Gastroesophageal sphincter (tissue), 4 donors: ENCODE measurements around the gene PTPRN2. TPM values are rescaled to one million over a fixed set of nuclear protein-coding genes. Genes with fewer than 3 reads are reported as not detected.
"Not testable (repeated sequence)": the region's sequence is repeated elsewhere in the genome, so short reads cannot be mapped to it uniquely, and the experiment has no call there.

Experiments used
- ATAC-seq: fragments of 150-250 bp; one replicate; pipeline ENCODE4 v1.9.1; 2016; ENCODE audit warnings: mild to moderate bottlenecking, moderate library complexity
- H3K27ac ChIP-seq, 4 donors: fragments of 200-600 bp; sonication (generic) in 3 of 4; 1 replicate in 3 of 4; 2 replicates in 1 of 4; pipeline ENCODE4 v1.5.1; 2016 to 2019
- H3K27me3 ChIP-seq: fragments of 200-600 bp; sonication (generic); one replicate; pipeline ENCODE4 v1.5.1; 2019
- H3K36me3 ChIP-seq, 2 donors: fragments of 200-600 bp; sonication (generic); one replicate each; pipeline ENCODE4 v1.5.1; 2019; ENCODE audit warnings: control low read depth in 1 of 2
- H3K4me1 ChIP-seq, 3 donors: fragments of 200-600 bp; sonication (generic); 1 replicate in 2 of 3; 2 replicates in 1 of 3; pipeline ENCODE4 v1.5.1; 2016 to 2019; ENCODE audit warnings: control low read depth in 2 of 3
- H3K4me3 ChIP-seq, 2 donors: fragments of 200-600 bp; sonication (generic); one replicate each; pipeline ENCODE4 v1.5.1; 2019; ENCODE audit warnings: mild to moderate bottlenecking in 1 of 2, moderate library complexity in 1 of 2
- H3K9me3 ChIP-seq, 3 donors: fragments of 200-600 bp; sonication (generic); one replicate each; pipeline ENCODE4 v1.5.1; 2017 to 2019; ENCODE audit warnings: control low read depth in 2 of 3
- EP300 ChIP-seq: sonication (generic); formaldehyde crosslinking; IDR thresholded peaks from one replicate; pipeline ENCODE4 v1.6.1; 2017; ENCODE audit warnings: antibody characterized with exemption, mild to moderate bottlenecking
- POLR2A ChIP-seq, 2 donors: fragments of 450-650 bp; IDR thresholded peaks; one replicate each; pipeline ENCODE4 v1.6.1; 2017; ENCODE audit warnings: antibody characterized with exemption in 2 of 2, mild to moderate bottlenecking in 2 of 2, moderate library complexity in 1 of 2
- POLR2AphosphoS5 ChIP-seq: sonication (generic); formaldehyde crosslinking; IDR thresholded peaks from one replicate; pipeline ENCODE4 v1.6.1; 2017; ENCODE audit warnings: antibody characterized with exemption
- WGBS, 2 donors: methylation state at CpG; one replicate each; pipeline ENCODE4 v1.1.5; 2018; ENCODE audit warnings: low coverage in 1 of 2; 5-methylcytosine and 5-hydroxymethylcytosine counted together
- total RNA-seq, 4 donors: library from RNA; depleted of rRNA; stranded (reverse); fragments of >200 nt; gene quantifications; one replicate each; pipeline ENCODE4 v1.1.0, GENCODE V29; 2016
- TF ChIP-seq, protein P1 (sequence below), 4 experiments: fragments of 200-600 bp in 2 of 4; fragments of 450-650 bp in 2 of 4; sonication (generic) in 1 of 4; IDR thresholded peaks; one replicate each; pipeline ENCODE4 v1.5.1; 2017 to 2019; ENCODE audit warnings: antibody characterized with exemption in 4 of 4, mild to moderate bottlenecking in 2 of 4, moderate library complexity in 2 of 4

Gene PTPRN2
- total RNA-seq, 4 donors from 2014 or later, result 1.7 to 4.7 (median 3.3) TPM

DNA sequence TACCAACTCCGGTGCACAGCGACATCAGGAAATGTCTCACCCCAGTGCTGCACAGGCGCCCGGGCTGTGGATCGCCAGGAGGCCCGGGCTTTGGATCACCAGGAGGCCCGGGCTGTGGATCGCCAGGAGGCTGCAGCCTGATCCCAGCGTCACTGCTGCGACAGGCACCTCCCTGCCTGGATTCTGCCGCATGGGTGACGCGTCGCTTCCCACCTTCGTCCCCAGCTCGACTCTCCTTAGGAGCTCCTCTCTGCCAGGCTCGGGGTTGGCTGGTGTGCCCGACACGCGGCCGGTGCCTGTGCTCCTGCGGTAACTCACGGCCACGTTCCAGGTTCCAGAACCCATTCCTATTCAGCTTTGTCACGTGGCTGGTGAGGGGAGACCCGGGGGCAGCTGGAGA lies 993.3 kb downstream of the PTPRN2 start:
- Histone ChIP-seq H3K36me3 (no peaks in the 10 kb centered on the region), H3K9me3 (no peaks in the 10 kb centered on the region), H3K4me3 (no peak overlapping the region), H3K27ac (no peak overlapping the region), H3K4me1 (no peaks in the 10 kb centered on the region), H3K27me3 (peaks cover 29% of the 10 kb centered on the region)
- no peak for ATAC-seq
- TF ChIP-seq, protein P1, sequence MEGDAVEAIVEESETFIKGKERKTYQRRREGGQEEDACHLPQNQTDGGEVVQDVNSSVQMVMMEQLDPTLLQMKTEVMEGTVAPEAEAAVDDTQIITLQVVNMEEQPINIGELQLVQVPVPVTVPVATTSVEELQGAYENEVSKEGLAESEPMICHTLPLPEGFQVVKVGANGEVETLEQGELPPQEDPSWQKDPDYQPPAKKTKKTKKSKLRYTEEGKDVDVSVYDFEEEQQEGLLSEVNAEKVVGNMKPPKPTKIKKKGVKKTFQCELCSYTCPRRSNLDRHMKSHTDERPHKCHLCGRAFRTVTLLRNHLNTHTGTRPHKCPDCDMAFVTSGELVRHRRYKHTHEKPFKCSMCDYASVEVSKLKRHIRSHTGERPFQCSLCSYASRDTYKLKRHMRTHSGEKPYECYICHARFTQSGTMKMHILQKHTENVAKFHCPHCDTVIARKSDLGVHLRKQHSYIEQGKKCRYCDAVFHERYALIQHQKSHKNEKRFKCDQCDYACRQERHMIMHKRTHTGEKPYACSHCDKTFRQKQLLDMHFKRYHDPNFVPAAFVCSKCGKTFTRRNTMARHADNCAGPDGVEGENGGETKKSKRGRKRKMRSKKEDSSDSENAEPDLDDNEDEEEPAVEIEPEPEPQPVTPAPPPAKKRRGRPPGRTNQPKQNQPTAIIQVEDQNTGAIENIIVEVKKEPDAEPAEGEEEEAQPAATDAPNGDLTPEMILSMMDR (IDR thresholded peaks at IDR 0.05), result no peak
- TF ChIP-seq EP300 (no peak), POLR2A (IDR thresholded peaks at IDR 0.05) (no peak), POLR2AphosphoS5 (no peak)
- WGBS, 2 donors, result 81% methylated on average over 5 to 8 of the region's 26 CpGs

DNA sequence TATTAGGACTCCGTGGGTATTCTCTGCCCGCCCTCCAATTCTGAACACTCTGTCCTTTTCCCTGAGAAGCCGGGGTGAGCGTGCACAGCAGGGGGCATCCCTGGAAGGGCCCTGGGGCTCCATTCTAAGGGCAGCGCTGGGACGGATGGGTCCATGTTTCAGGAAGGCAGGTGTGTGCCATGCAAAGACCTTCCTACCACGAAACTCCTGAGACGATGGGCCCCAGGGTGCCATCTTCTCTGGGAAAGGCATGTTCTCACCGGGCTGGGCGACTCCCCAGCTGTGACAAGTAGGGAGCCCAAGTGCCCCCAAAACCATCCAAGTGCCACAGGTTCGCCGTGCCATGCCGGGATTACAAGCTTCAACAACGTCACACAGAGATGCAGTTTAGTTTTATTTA lies 994.1 kb downstream of the PTPRN2 start:
- H3K27ac ChIP-seq, result no peak overlapping the region
- H3K27me3 ChIP-seq, result peaks cover 34% of the 10 kb centered on the region
- no peak overlapping the region for H3K4me3 ChIP-seq
- TF ChIP-seq POLR2A (IDR thresholded peaks at IDR 0.05), result no peak
- TF ChIP-seq EP300, result no peak
- TF ChIP-seq, protein P1 (IDR thresholded peaks at IDR 0.05), result no peak
- TF ChIP-seq POLR2AphosphoS5, result no peak
- no peak for ATAC-seq
- WGBS, 2 donors, result 76 to 100% methylated on average over 1 to 4 of the region's 14 CpGs
- no peaks in the 10 kb centered on the region for H3K9me3 ChIP-seq
- no peaks in the 10 kb centered on the region for H3K36me3 ChIP-seq
- no peaks in the 10 kb centered on the region for H3K4me1 ChIP-seq

DNA sequence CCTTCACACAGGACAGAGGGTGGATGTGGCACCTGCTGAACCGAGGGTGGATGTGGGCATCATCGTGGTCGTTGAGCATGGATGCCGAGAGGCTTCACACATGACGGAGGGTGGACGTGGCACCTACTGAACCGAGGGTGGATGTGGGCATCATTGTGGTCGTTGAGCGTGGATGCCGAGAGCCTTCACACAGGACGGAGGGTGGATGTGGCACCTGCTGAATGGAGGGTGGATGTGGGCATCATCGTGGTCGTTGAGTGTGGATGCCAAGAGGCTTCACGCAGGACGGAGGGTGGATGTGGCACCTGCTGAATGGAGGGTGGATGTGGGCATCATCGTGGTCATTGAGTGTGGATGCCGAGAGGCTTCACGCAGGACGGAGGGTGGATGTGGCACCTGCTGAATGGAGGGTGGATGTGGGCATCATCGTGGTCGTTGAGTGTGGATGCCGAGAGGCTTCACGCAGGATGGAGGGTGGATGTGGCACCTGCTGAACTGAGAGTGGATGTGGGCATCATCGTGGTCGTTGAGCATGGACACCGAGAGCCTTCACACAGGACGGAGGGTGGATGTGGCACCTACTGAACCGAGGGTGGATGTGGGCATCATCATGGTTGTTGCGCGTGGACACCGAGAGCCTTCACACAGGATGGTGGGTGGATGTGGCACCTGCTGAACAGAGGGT lies 994.8 kb downstream of the PTPRN2 start:
- H3K36me3 ChIP-seq, H3K4me1 ChIP-seq, H3K9me3 ChIP-seq, H3K4me3 ChIP-seq, ATAC-seq, H3K27ac ChIP-seq: not testable (repeated sequence)
- peaks cover 42% of the 10 kb centered on the region for H3K27me3 ChIP-seq
- 85 to 92% methylated on average over 23 to 29 of the region's 31 CpGs for WGBS, 2 donors

DNA sequence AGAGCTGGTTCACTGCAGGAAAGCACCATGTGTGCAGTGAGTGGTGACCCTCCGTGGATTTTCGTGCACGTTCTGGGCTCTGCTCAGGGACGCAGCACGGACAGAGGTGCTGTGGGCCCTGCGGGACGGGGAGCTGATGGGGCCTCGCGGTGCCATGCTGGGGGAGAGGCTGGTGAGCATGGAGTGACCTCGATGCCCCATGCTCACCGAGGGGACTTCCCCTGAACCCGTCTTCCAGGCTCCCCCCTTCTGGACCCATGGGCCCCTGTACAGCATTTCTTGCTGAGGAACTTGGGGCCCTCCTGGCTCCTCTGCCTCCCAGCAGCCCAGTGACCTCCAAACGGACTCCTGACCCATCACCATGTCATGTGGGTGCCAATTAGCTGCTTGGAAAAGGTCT lies 997.1 kb downstream of the PTPRN2 start:
- Histone ChIP-seq H3K4me3 (no peak overlapping the region), H3K27ac (no peak overlapping the region), H3K9me3 (peaks cover 0 to 3% (median 0%) of the 10 kb centered on the region in 3 donors), H3K36me3 (no peaks in the 10 kb centered on the region), H3K4me1 (no peaks in the 10 kb centered on the region), H3K27me3 (peaks cover 64% of the 10 kb centered on the region)
- 88 to 100% methylated on average over 1 to 9 of the region's 13 CpGs for WGBS, 2 donors
- ATAC-seq, result no peak
- TF ChIP-seq POLR2A (IDR thresholded peaks at IDR 0.05) (no peak), POLR2AphosphoS5 (no peak), EP300 (no peak)
- TF ChIP-seq, protein P1 (IDR thresholded peaks at IDR 0.05), result no peak

DNA sequence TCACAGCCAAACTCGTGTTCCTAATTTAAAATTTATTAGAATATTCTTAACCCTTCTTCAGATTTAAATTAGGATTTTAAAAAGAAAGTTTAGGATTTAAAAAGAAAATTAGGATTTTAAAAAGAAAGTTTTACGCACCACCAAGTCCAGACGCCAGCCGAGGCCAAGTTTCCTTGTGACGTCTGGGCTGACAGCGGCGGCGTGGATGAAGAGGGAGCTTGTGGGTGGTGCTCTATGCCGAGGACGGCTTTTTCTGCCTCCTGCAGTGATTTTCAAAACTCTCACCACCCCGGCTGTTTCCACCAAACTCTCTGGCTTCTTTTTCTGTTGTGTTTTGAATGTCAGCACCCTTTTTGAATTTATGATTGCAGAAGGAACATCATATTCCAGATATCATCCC lies 997.9 kb downstream of the PTPRN2 start:
- TF ChIP-seq EP300 (no peak), POLR2AphosphoS5 (no peak), POLR2A (IDR thresholded peaks at IDR 0.05) (no peak)
- TF ChIP-seq, protein P1 (IDR thresholded peaks at IDR 0.05), result no peak
- Histone ChIP-seq H3K4me3 (no peak overlapping the region), H3K9me3 (peaks cover 0 to 9% (median 0%) of the 10 kb centered on the region in 3 donors), H3K4me1 (no peaks in the 10 kb centered on the region), H3K27ac (no peak overlapping the region), H3K36me3 (no peaks in the 10 kb centered on the region), H3K27me3 (peaks cover 71% of the 10 kb centered on the region)
- WGBS, 2 donors, result 72 to 78% methylated on average over 8 to 11 of the region's 11 CpGs
- no peak for ATAC-seq
